Measurements from ENCODE around the gene LRRC4. TPM values are rescaled to one million over a fixed set of nuclear protein-coding genes. Genes with fewer than 3 reads are reported as not detected.

The LRRC4 gene
- total and polyA plus RNA-seq, 2 donors: 0.98 to 3.2 TPM

- peaks cover 3% of the 10 kb centered on the region for H3K36me3 ChIP-seq (ENCODE audit: insufficient read depth)
- no peak overlapping the region for H3K4me3 ChIP-seq (ENCODE audit: low read depth, low read length)
- DNase-seq (ENCODE audit: extremely low spot score): no peak
- H3K4me1 ChIP-seq (ENCODE audit: insufficient read depth): no peaks in the 10 kb centered on the region
- 91% methylated on average over 8 of the region's 8 CpGs for WGBS
- H3K27ac ChIP-seq (ENCODE audit: low read depth): no peak overlapping the region
These were observed 38.4 kb upstream of the LRRC4 start for GRCh38 chr7:128069373-128070364.

- WGBS: 94% methylated on average over 8 of the region's 8 CpGs
- Histone ChIP-seq H3K4me1 (ENCODE audit: insufficient read depth) (no peaks in the 10 kb centered on the region), H3K4me3 (ENCODE audit: low read depth, low read length) (no peak overlapping the region), H3K27ac (ENCODE audit: low read depth) (no peak overlapping the region), H3K36me3 (ENCODE audit: insufficient read depth) (no peaks in the 10 kb centered on the region)
- no peak for DNase-seq (ENCODE audit: extremely low spot score)
These were observed 37.5 kb upstream of the LRRC4 start for GRCh38 chr7:128068785-128069184.

GRCh38 chr7:128067983-128068382, 36.7 kb upstream of the LRRC4 start:
- WGBS: 85% methylated on average over 5 of the region's 5 CpGs
- no peak overlapping the region for H3K4me3 ChIP-seq (ENCODE audit: low read depth, low read length)
- no peaks in the 10 kb centered on the region for H3K4me1 ChIP-seq (ENCODE audit: insufficient read depth)
- H3K27ac ChIP-seq (ENCODE audit: low read depth): no peak overlapping the region
- no peaks in the 10 kb centered on the region for H3K36me3 ChIP-seq (ENCODE audit: insufficient read depth)
- no peak for DNase-seq (ENCODE audit: extremely low spot score)

- 68% methylated on average over 5 of the region's 5 CpGs for WGBS
- H3K4me3 ChIP-seq (ENCODE audit: low read depth, low read length): no peak overlapping the region
- H3K36me3 ChIP-seq (ENCODE audit: insufficient read depth): no peaks in the 10 kb centered on the region
- no peak overlapping the region for H3K27ac ChIP-seq (ENCODE audit: low read depth)
- no peaks in the 10 kb centered on the region for H3K4me1 ChIP-seq (ENCODE audit: insufficient read depth)
- no peak for DNase-seq (ENCODE audit: extremely low spot score)
These were observed 35.6 kb upstream of the LRRC4 start for GRCh38 chr7:128066858-128067257.

GRCh38 chr7:128066395-128066794, 35.2 kb upstream of the LRRC4 start:
- DNase-seq (ENCODE audit: extremely low spot score): no peak
- H3K27ac ChIP-seq (ENCODE audit: low read depth): no peak overlapping the region
- no peaks in the 10 kb centered on the region for H3K4me1 ChIP-seq (ENCODE audit: insufficient read depth)
- H3K36me3 ChIP-seq (ENCODE audit: insufficient read depth): no peaks in the 10 kb centered on the region
- WGBS: 91% methylated on average over 10 of the region's 10 CpGs
- no peak overlapping the region for H3K4me3 ChIP-seq (ENCODE audit: low read depth, low read length)

- no peak for DNase-seq (ENCODE audit: extremely low spot score)
- WGBS: 86% methylated on average over 7 of the region's 7 CpGs
- Histone ChIP-seq H3K36me3 (ENCODE audit: insufficient read depth) (no peaks in the 10 kb centered on the region), H3K4me3 (ENCODE audit: low read depth, low read length) (no peak overlapping the region), H3K27ac (ENCODE audit: low read depth) (no peak overlapping the region), H3K4me1 (ENCODE audit: insufficient read depth) (no peaks in the 10 kb centered on the region)
These were observed 34.6 kb upstream of the LRRC4 start for GRCh38 chr7:128065872-128066271.

- Histone ChIP-seq H3K36me3 (ENCODE audit: insufficient read depth) (no peaks in the 10 kb centered on the region), H3K27ac (ENCODE audit: low read depth) (no peak overlapping the region), H3K4me3 (ENCODE audit: low read depth, low read length) (no peak overlapping the region), H3K4me1 (ENCODE audit: insufficient read depth) (no peaks in the 10 kb centered on the region)
- DNase-seq (ENCODE audit: extremely low spot score): no peak
- WGBS: 87% methylated on average over 8 of the region's 8 CpGs
These were observed 31.9 kb upstream of the LRRC4 start for GRCh38 chr7:128063088-128063487.

GRCh38 chr7:128060018-128060417, 28.8 kb upstream of the LRRC4 start:
- Histone ChIP-seq H3K36me3 (ENCODE audit: insufficient read depth) (no peaks in the 10 kb centered on the region), H3K4me1 (ENCODE audit: insufficient read depth) (no peaks in the 10 kb centered on the region), H3K27ac (ENCODE audit: low read depth) (no peak overlapping the region), H3K4me3 (ENCODE audit: low read depth, low read length) (no peak overlapping the region)
- WGBS: 86% methylated on average over 3 of the region's 3 CpGs
- no peak for DNase-seq (ENCODE audit: extremely low spot score)

- DNase-seq (ENCODE audit: extremely low spot score): no peak
- Histone ChIP-seq H3K4me3 (ENCODE audit: low read depth, low read length) (no peak overlapping the region), H3K36me3 (ENCODE audit: insufficient read depth) (no peaks in the 10 kb centered on the region), H3K27ac (ENCODE audit: low read depth) (no peak overlapping the region), H3K4me1 (ENCODE audit: insufficient read depth) (no peaks in the 10 kb centered on the region)
- 69% methylated on average over 7 of the region's 7 CpGs for WGBS
These were observed 28.1 kb upstream of the LRRC4 start for GRCh38 chr7:128059143-128059988.

GRCh38 chr7:128057909-128058308, 26.7 kb upstream of the LRRC4 start:
- no peaks in the 10 kb centered on the region for H3K36me3 ChIP-seq (ENCODE audit: insufficient read depth)
- no peak overlapping the region for H3K27ac ChIP-seq (ENCODE audit: low read depth)
- DNase-seq (ENCODE audit: extremely low spot score): no peak
- peaks cover 1% of the 10 kb centered on the region for H3K4me1 ChIP-seq (ENCODE audit: insufficient read depth)
- no peak overlapping the region for H3K4me3 ChIP-seq (ENCODE audit: low read depth, low read length)
- WGBS: 80% methylated on average over 1 of the region's 1 CpG

GRCh38 chr7:128056901-128057300, 25.7 kb upstream of the LRRC4 start:
- Histone ChIP-seq H3K36me3 (ENCODE audit: insufficient read depth) (no peaks in the 10 kb centered on the region), H3K4me3 (ENCODE audit: low read depth, low read length) (no peak overlapping the region), H3K4me1 (ENCODE audit: insufficient read depth) (peaks cover 1% of the 10 kb centered on the region), H3K27ac (ENCODE audit: low read depth) (no peak overlapping the region)
- 87% methylated on average over 8 of the region's 8 CpGs for WGBS
- DNase-seq (ENCODE audit: extremely low spot score): no peak

GRCh38 chr7:128055637-128056036, 24.4 kb upstream of the LRRC4 start:
- Histone ChIP-seq H3K4me3 (ENCODE audit: low read depth, low read length) (no peak overlapping the region), H3K4me1 (ENCODE audit: insufficient read depth) (peaks cover 1% of the 10 kb centered on the region), H3K36me3 (ENCODE audit: insufficient read depth) (no peaks in the 10 kb centered on the region), H3K27ac (ENCODE audit: low read depth) (no peak overlapping the region)
- WGBS: 82% methylated on average over 5 of the region's 5 CpGs
- no peak for DNase-seq (ENCODE audit: extremely low spot score)

- H3K4me1 ChIP-seq (ENCODE audit: insufficient read depth): peaks cover 1% of the 10 kb centered on the region
- H3K36me3 ChIP-seq (ENCODE audit: insufficient read depth): no peaks in the 10 kb centered on the region
- 90% methylated on average over 4 of the region's 4 CpGs for WGBS
- DNase-seq (ENCODE audit: extremely low spot score): no peak
- H3K27ac ChIP-seq (ENCODE audit: low read depth): no peak overlapping the region
- H3K4me3 ChIP-seq (ENCODE audit: low read depth, low read length): no peak overlapping the region
These were observed 23.3 kb upstream of the LRRC4 start for GRCh38 chr7:128054511-128054910.

- WGBS: 92% methylated on average over 5 of the region's 5 CpGs
- H3K4me3 ChIP-seq (ENCODE audit: low read depth, low read length): no peak overlapping the region
- no peaks in the 10 kb centered on the region for H3K36me3 ChIP-seq (ENCODE audit: insufficient read depth)
- DNase-seq (ENCODE audit: extremely low spot score): no peak
- peaks cover 1% of the 10 kb centered on the region for H3K4me1 ChIP-seq (ENCODE audit: insufficient read depth)
- no peak overlapping the region for H3K27ac ChIP-seq (ENCODE audit: low read depth)
These were observed 22.8 kb upstream of the LRRC4 start for GRCh38 chr7:128053991-128054390.
